ENCODE results near the gene ATP6V0E1.
"Not testable (repeated sequence)": the region's sequence is repeated elsewhere in the genome, so short reads cannot be mapped to it uniquely, and the experiment has no call there.

The ATP6V0E1 gene

GRCh38 chr5:173028811-173029327 is 45.3 kb downstream of the ATP6V0E1 start:
- Histone ChIP-seq H3K4me2 (no peak overlapping the region), H3K4me3 (IDR thresholded peaks at IDR 0.05; ENCODE audit: insufficient read depth, low read depth, low read length) (no peak overlapping the region), H2AFZ (ENCODE audit: low read depth) (no peak overlapping the region), H3K36me3 (ENCODE audit: insufficient read depth) (no peaks in the 10 kb centered on the region), H3K79me2 (ENCODE audit: insufficient read depth, low read depth) (peaks cover 47% of the 10 kb centered on the region; the same call in 1 of the 2 replicates), H3K4me1 (ENCODE audit: low read depth, poor library complexity, severe bottlenecking) (peaks cover 23% of the 10 kb centered on the region), H4K20me1 (ENCODE audit: insufficient read depth) (no peaks in the 10 kb centered on the region), H3K27me3 (ENCODE audit: insufficient read depth, low read depth) (no peaks in the 10 kb centered on the region), H3K9ac (no peak overlapping the region), H3K27ac (no peak overlapping the region)
- TF ChIP-seq CTCF (conservative IDR thresholded peaks at IDR 0.05; ENCODE audit: low read depth, low read length) = no peak

- Histone ChIP-seq H3K79me2 (ENCODE audit: insufficient read depth, low read depth) (peaks cover 45% of the 10 kb centered on the region; the same call in 1 of the 2 replicates), H3K4me1 (ENCODE audit: low read depth, poor library complexity, severe bottlenecking) (peaks cover 29% of the 10 kb centered on the region), H3K9ac (no peak overlapping the region), H3K4me3 (IDR thresholded peaks at IDR 0.05; ENCODE audit: insufficient read depth, low read depth, low read length) (no peak overlapping the region), H3K27ac (no peak overlapping the region), H3K4me2 (no peak overlapping the region), H3K36me3 (ENCODE audit: insufficient read depth) (no peaks in the 10 kb centered on the region), H3K27me3 (ENCODE audit: insufficient read depth, low read depth) (no peaks in the 10 kb centered on the region), H2AFZ (ENCODE audit: low read depth) (no peak overlapping the region), H4K20me1 (ENCODE audit: insufficient read depth) (no peaks in the 10 kb centered on the region)
- no peak for TF ChIP-seq CTCF (conservative IDR thresholded peaks at IDR 0.05; ENCODE audit: low read depth, low read length)
These were observed 45.9 kb downstream of the ATP6V0E1 start for GRCh38 chr5:173029499-173029921.

GRCh38 chr5:173032096-173032495 is 48.5 kb downstream of the ATP6V0E1 start:
- H3K27ac ChIP-seq; H3K4me2 ChIP-seq; H4K20me1 ChIP-seq (ENCODE audit: insufficient read depth); H3K27me3 ChIP-seq (ENCODE audit: insufficient read depth, low read depth); H3K36me3 ChIP-seq (ENCODE audit: insufficient read depth); H2AFZ ChIP-seq (ENCODE audit: low read depth); H3K9ac ChIP-seq; H3K4me3 ChIP-seq (IDR thresholded peaks at IDR 0.05; ENCODE audit: insufficient read depth, low read depth, low read length): not testable (repeated sequence)
- peaks cover 46% of the 10 kb centered on the region for H3K4me1 ChIP-seq (ENCODE audit: low read depth, poor library complexity, severe bottlenecking)
- H3K79me2 ChIP-seq (ENCODE audit: insufficient read depth, low read depth) = peaks cover 35% of the 10 kb centered on the region; the same call in 1 of the 2 replicates

GRCh38 chr5:173032730-173033129 is 49.2 kb downstream of the ATP6V0E1 start:
- Histone ChIP-seq H3K27ac (no peak overlapping the region), H4K20me1 (ENCODE audit: insufficient read depth) (no peaks in the 10 kb centered on the region), H3K36me3 (ENCODE audit: insufficient read depth) (no peaks in the 10 kb centered on the region), H3K4me1 (ENCODE audit: low read depth, poor library complexity, severe bottlenecking) (peaks cover 53% of the 10 kb centered on the region), H2AFZ (ENCODE audit: low read depth) (no peak overlapping the region), H3K4me2 (0 out of 2 replicates have a peak overlapping the region, but pooled peaks have one; percentile 3), H3K4me3 (IDR thresholded peaks at IDR 0.05; ENCODE audit: insufficient read depth, low read depth, low read length) (no peak overlapping the region), H3K27me3 (ENCODE audit: insufficient read depth, low read depth) (no peaks in the 10 kb centered on the region), H3K9ac (no peak overlapping the region), H3K79me2 (ENCODE audit: insufficient read depth, low read depth) (peaks cover 35% of the 10 kb centered on the region; the same call in 1 of the 2 replicates)
- TF ChIP-seq CTCF (conservative IDR thresholded peaks at IDR 0.05; ENCODE audit: low read depth, low read length) = no peak

GRCh38 chr5:173033923-173034322 is 50.4 kb downstream of the ATP6V0E1 start:
- Histone ChIP-seq H3K79me2 (ENCODE audit: insufficient read depth, low read depth) (peaks cover 32% of the 10 kb centered on the region; the same call in 1 of the 2 replicates), H4K20me1 (ENCODE audit: insufficient read depth) (no peaks in the 10 kb centered on the region), H2AFZ (ENCODE audit: low read depth) (no peak overlapping the region), H3K4me1 (ENCODE audit: low read depth, poor library complexity, severe bottlenecking) (peaks cover 53% of the 10 kb centered on the region), H3K27me3 (ENCODE audit: insufficient read depth, low read depth) (no peaks in the 10 kb centered on the region), H3K4me2 (peak overlapping the region; percentile 99; the same call in 1 of the 2 replicates), H3K4me3 (IDR thresholded peaks at IDR 0.05; ENCODE audit: insufficient read depth, low read depth, low read length) (no peak overlapping the region), H3K27ac (peak overlapping the region; percentile 97; the same call in 1 of the 2 replicates), H3K9ac (no peak overlapping the region), H3K36me3 (ENCODE audit: insufficient read depth) (no peaks in the 10 kb centered on the region)
- TF ChIP-seq CTCF (conservative IDR thresholded peaks at IDR 0.05; ENCODE audit: low read depth, low read length) = no peak

Data from KMS-11 (cell line).